ENCODE data around the gene DDX47. TPM values are rescaled to one million over a fixed set of nuclear protein-coding genes. Genes with fewer than 3 reads are reported as not detected.

Gene DDX47
- total and polyA plus RNA-seq, 2 of the 13 experiments (the other 11 are each of a cell fraction or from before 2014, with no cell fraction given) = 48.5 to 78.7 TPM

DNA sequence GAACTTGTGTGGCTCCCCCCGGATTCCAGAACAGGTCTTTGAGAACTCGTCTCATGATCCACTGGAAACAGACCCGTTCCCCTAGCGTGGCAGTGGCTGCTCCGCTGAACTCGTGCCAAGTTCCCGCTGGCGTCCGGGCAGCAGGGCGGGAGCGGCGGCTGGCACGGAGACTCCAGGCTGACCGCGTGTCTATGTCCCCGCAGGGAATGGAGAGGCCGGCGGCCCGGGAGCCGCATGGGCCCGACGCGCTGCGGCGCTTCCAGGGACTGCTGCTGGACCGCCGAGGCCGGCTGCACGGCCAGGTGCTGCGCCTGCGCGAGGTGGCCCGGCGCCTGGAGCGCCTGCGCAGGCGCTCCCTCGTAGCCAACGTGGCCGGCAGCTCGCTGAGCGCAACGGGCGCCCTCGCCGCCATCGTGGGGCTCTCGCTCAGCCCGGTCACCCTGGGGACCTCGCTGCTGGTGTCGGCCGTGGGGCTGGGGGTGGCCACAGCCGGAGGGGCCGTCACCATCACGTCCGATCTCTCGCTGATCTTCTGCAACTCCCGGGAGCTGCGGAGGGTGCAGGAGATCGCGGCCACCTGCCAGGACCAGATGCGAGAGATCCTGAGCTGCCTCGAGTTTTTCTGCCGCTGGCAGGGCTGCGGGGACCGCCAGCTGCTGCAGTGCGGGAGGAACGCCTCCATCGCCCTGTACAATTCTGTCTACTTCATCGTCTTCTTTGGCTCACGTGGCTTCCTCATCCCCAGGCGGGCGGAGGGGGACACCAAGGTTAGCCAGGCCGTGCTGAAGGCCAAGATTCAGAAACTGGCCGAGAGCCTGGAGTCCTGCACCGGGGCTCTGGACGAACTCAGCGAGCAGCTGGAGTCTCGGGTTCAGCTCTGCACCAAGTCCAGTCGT, 26.2 kb upstream of the DDX47 start (continued):
- TF ChIP-seq HDAC2 (CRISPR knock-in tag; IDR thresholded peaks at IDR 0.05) = no peak
- TF ChIP-seq, protein P1, sequence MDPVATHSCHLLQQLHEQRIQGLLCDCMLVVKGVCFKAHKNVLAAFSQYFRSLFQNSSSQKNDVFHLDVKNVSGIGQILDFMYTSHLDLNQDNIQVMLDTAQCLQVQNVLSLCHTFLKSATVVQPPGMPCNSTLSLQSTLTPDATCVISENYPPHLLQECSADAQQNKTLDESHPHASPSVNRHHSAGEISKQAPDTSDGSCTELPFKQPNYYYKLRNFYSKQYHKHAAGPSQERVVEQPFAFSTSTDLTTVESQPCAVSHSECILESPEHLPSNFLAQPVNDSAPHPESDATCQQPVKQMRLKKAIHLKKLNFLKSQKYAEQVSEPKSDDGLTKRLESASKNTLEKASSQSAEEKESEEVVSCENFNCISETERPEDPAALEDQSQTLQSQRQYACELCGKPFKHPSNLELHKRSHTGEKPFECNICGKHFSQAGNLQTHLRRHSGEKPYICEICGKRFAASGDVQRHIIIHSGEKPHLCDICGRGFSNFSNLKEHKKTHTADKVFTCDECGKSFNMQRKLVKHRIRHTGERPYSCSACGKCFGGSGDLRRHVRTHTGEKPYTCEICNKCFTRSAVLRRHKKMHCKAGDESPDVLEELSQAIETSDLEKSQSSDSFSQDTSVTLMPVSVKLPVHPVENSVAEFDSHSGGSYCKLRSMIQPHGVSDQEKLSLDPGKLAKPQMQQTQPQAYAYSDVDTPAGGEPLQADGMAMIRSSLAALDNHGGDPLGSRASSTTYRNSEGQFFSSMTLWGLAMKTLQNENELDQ (CRISPR knock-in tag; IDR thresholded peaks at IDR 0.05; ENCODE audit: borderline replicate concordance) = no peak
- no peak for TF ChIP-seq MAFG (CRISPR knock-in tag; IDR thresholded peaks at IDR 0.05)
- no peak for TF ChIP-seq SSRP1 (CRISPR knock-in tag; IDR thresholded peaks at IDR 0.05)
- 0 out of 2 replicates have a peak, but pooled peaks have one; percentile 42 for TF ChIP-seq ZNF224 (CRISPR knock-in tag; IDR thresholded peaks at IDR 0.05)
- TF ChIP-seq ZNF775 (CRISPR knock-in tag; IDR thresholded peaks at IDR 0.05; ENCODE audit: borderline replicate concordance) = no peak
- peak; percentile 60; the same call in 1 of the 2 replicates for TF ChIP-seq ZSCAN9 (CRISPR knock-in tag; IDR thresholded peaks at IDR 0.05; ENCODE audit: borderline replicate concordance)
- 0 out of 2 replicates have a peak, but pooled peaks have one; percentile 41 for TF ChIP-seq HOXD1 (CRISPR knock-in tag; IDR thresholded peaks at IDR 0.05)
- TF ChIP-seq ZNF326 (CRISPR knock-in tag; IDR thresholded peaks at IDR 0.05; ENCODE audit: borderline replicate concordance) = no peak
- TF ChIP-seq CHD2 (IDR thresholded peaks at IDR 0.05; ENCODE audit: low read depth, low read length) = no peak
- TF ChIP-seq NCOA2 (CRISPR knock-in tag; IDR thresholded peaks at IDR 0.05) = no peak
- TF ChIP-seq ZNF549 (CRISPR knock-in tag; IDR thresholded peaks at IDR 0.05) = no peak
- TF ChIP-seq, protein P2, sequence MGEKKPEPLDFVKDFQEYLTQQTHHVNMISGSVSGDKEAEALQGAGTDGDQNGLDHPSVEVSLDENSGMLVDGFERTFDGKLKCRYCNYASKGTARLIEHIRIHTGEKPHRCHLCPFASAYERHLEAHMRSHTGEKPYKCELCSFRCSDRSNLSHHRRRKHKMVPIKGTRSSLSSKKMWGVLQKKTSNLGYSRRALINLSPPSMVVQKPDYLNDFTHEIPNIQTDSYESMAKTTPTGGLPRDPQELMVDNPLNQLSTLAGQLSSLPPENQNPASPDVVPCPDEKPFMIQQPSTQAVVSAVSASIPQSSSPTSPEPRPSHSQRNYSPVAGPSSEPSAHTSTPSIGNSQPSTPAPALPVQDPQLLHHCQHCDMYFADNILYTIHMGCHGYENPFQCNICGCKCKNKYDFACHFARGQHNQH (CRISPR knock-in tag; IDR thresholded peaks at IDR 0.05) = no peak
- peak; percentile 86; the same call in 1 of the 2 replicates for TF ChIP-seq ZC3H13 (CRISPR knock-in tag; IDR thresholded peaks at IDR 0.05)
- TF ChIP-seq ZNF333 (CRISPR knock-in tag; IDR thresholded peaks at IDR 0.05; ENCODE audit: borderline replicate concordance) = no peak
- TF ChIP-seq BRD4 (CRISPR knock-in tag; IDR thresholded peaks at IDR 0.05) = peak; percentile 41; the same call in 1 of the 2 replicates
- TF ChIP-seq PRMT3 (CRISPR knock-in tag; IDR thresholded peaks at IDR 0.05; ENCODE audit: borderline replicate concordance, low read depth) = 0 out of 2 replicates have a peak, but pooled peaks have one; percentile 62
- TF ChIP-seq, protein P3, sequence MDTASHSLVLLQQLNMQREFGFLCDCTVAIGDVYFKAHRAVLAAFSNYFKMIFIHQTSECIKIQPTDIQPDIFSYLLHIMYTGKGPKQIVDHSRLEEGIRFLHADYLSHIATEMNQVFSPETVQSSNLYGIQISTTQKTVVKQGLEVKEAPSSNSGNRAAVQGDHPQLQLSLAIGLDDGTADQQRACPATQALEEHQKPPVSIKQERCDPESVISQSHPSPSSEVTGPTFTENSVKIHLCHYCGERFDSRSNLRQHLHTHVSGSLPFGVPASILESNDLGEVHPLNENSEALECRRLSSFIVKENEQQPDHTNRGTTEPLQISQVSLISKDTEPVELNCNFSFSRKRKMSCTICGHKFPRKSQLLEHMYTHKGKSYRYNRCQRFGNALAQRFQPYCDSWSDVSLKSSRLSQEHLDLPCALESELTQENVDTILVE (CRISPR knock-in tag; IDR thresholded peaks at IDR 0.05) = no peak
- peak; percentile 89; the same call in 1 of the 2 replicates for TF ChIP-seq TEAD2 (CRISPR knock-in tag; IDR thresholded peaks at IDR 0.05)
- TF ChIP-seq, protein P4, sequence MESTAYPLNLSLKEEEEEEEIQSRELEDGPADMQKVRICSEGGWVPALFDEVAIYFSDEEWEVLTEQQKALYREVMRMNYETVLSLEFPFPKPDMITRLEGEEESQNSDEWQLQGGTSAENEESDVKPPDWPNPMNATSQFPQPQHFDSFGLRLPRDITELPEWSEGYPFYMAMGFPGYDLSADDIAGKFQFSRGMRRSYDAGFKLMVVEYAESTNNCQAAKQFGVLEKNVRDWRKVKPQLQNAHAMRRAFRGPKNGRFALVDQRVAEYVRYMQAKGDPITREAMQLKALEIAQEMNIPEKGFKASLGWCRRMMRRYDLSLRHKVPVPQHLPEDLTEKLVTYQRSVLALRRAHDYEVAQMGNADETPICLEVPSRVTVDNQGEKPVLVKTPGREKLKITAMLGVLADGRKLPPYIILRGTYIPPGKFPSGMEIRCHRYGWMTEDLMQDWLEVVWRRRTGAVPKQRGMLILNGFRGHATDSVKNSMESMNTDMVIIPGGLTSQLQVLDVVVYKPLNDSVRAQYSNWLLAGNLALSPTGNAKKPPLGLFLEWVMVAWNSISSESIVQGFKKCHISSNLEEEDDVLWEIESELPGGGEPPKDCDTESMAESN (CRISPR knock-in tag; conservative IDR thresholded peaks at IDR 0.05) = peak; percentile 68
- peak; percentile 49; the same call in 1 of the 2 replicates for TF ChIP-seq ZMYM4 (CRISPR knock-in tag; IDR thresholded peaks at IDR 0.05)
- TF ChIP-seq, protein P5, sequence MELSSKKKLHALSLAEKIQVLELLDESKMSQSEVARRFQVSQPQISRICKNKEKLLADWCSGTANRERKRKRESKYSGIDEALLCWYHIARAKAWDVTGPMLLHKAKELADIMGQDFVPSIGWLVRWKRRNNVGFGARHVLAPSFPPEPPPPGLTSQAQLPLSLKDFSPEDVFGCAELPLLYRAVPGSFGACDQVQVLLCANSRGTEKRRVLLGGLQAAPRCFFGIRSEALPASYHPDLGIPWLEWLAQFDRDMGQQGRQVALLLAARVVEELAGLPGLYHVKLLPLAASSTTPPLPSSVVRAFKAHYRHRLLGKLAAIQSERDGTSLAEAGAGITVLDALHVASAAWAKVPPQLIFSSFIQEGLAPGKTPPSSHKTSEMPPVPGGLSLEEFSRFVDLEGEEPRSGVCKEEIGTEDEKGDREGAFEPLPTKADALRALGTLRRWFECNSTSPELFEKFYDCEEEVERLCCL (CRISPR knock-in tag; IDR thresholded peaks at IDR 0.05; ENCODE audit: borderline replicate concordance) = no peak

Measured in HepG2 (cell line).